DMS53 (cell line): ENCODE measurements around the gene RND1.
A peak's percentile ranks its signal among the peaks of the same experiment; 100 is the strongest.
"Not testable (repeated sequence)": the region's sequence is repeated elsewhere in the genome, so short reads cannot be mapped to it uniquely, and the experiment has no call there.

ENCODE experiments used
- DNase-seq: peaks from one replicate; lab custom pipeline; 2025; lab: John Stamatoyannopoulos, UW

Gene RND1

GRCh38 chr12:48865281-48866051 is at the start of gene RND1:
TSS of gene RND1 (minus strand) at chr12:48865870. CDS start at chr12:48865767, 103 bp downstream.
- peak; percentile 99 for DNase-seq

GRCh38 chr12:48910196-48910595 is 44.5 kb upstream of the RND1 start:
- DNase-seq = no peak

- DNase-seq = not testable (repeated sequence)
Observed at GRCh38 chr12:48909698-48910097, 44.0 kb upstream of the RND1 start.

- no peak for DNase-seq
Observed at GRCh38 chr12:48907245-48907644, 41.6 kb upstream of the RND1 start.

- peak; percentile 96 for DNase-seq
Observed at GRCh38 chr12:48903982-48904411, 38.3 kb upstream of the RND1 start.

GRCh38 chr12:48903363-48903981 is 37.8 kb upstream of the RND1 start:
- DNase-seq = peak; percentile 62

GRCh38 chr12:48901278-48901677 is 35.6 kb upstream of the RND1 start:
- no peak for DNase-seq

GRCh38 chr12:48899651-48900050 is 34.0 kb upstream of the RND1 start:
- no peak for DNase-seq

GRCh38 chr12:48894271-48894670 is 28.6 kb upstream of the RND1 start:
- DNase-seq = no peak

- peak; percentile 86 for DNase-seq
Observed at GRCh38 chr12:48890657-48891418, 25.2 kb upstream of the RND1 start.

GRCh38 chr12:48889679-48890078 is 24.0 kb upstream of the RND1 start:
- no peak for DNase-seq

- peak; percentile 51 for DNase-seq
Observed at GRCh38 chr12:48883305-48884161, 17.9 kb upstream of the RND1 start.

- DNase-seq = peak; percentile 51
Observed at GRCh38 chr12:48882972-48883304, 17.3 kb upstream of the RND1 start.

- DNase-seq = peak; percentile 57
Observed at GRCh38 chr12:48882315-48882687, 16.6 kb upstream of the RND1 start.

- no peak for DNase-seq
Observed at GRCh38 chr12:48881686-48882314, 16.1 kb upstream of the RND1 start.

- DNase-seq = no peak
Observed at GRCh38 chr12:48880647-48881046, 15.0 kb upstream of the RND1 start.

GRCh38 chr12:48878548-48878947 is 12.9 kb upstream of the RND1 start:
- no peak for DNase-seq

GRCh38 chr12:48875944-48876515 is 10.4 kb upstream of the RND1 start:
- no peak for DNase-seq

- not testable (repeated sequence) for DNase-seq
Observed at GRCh38 chr12:48873534-48873933, 7.9 kb upstream of the RND1 start.

GRCh38 chr12:48873096-48873495 is 7.4 kb upstream of the RND1 start:
- no peak for DNase-seq

- DNase-seq = no peak
Observed at GRCh38 chr12:48869191-48869590, 3.5 kb upstream of the RND1 start.
